NCI-H1048 (cell line): ENCODE measurements around the gene HES1.
A peak's percentile ranks its signal among the peaks of the same experiment; 100 is the strongest.
"Not testable (repeated sequence)": the region's sequence is repeated elsewhere in the genome, so short reads cannot be mapped to it uniquely, and the experiment has no call there.

Source experiments
- DNase-seq: peaks from one replicate; lab custom pipeline; 2025; lab: John Stamatoyannopoulos, UW

The HES1 gene, protein sequence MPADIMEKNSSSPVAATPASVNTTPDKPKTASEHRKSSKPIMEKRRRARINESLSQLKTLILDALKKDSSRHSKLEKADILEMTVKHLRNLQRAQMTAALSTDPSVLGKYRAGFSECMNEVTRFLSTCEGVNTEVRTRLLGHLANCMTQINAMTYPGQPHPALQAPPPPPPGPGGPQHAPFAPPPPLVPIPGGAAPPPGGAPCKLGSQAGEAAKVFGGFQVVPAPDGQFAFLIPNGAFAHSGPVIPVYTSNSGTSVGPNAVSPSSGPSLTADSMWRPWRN

DNA sequence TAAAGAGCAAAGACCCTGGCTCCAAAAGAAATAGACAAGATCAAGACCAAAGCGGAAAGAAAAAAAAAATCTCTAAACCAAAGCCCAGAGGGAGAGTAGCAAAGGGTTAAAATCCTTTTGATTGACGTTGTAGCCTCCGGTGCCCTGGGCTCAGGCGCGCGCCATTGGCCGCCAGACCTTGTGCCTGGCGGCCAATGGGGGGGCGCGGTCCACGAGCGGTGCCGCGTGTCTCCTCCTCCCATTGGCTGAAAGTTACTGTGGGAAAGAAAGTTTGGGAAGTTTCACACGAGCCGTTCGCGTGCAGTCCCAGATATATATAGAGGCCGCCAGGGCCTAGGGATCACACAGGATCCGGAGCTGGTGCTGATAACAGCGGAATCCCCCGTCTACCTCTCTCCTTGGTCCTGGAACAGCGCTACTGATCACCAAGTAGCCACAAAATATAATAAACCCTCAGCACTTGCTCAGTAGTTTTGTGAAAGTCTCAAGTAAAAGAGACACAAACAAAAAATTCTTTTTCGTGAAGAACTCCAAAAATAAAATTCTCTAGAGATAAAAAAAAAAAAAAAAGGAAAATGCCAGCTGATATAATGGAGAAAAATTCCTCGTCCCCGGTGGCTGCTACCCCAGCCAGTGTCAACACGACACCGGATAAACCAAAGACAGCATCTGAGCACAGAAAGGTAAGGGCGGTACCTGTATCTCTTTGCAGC, at the start of gene HES1:
Gene HES1 (plus strand): TSS at position 343 of the 713 bp plus-strand sequence. CDS start 233 bp downstream, at position 576.
- peak; percentile 72 for DNase-seq

DNA sequence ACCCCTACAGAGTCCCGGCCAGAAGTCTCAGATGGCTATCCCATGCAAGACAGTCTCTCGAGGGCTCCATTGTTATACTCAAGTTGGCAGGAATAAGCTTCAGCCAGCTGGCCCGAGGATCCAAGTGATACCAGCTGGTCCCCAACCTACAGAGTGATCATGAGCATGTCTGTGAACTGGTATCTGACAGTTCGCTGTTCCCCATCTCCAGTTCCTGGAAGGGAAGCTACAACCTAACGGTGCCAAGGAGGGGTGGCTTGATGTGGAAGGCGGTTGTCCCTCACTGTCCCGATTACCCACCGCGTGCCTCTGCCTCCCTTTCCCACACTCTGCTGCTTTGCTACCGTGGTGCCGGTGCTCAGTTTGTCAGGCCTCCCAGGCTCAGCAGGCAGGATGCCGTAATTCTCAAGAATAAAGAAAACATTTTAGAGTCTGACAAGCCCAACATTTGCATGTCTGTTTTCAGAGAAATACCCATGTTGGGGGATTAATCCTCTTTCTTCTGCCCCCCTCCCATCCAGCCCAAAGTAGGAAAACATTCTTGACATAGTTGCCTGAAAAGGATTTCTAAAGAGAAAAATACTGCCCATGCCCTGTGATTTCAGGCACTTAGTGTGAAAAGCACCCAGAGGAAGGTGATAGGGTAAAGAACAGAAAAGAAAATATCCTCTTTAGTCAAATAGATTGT, 49.4 kb upstream of the HES1 start:
- no peak for DNase-seq

DNA sequence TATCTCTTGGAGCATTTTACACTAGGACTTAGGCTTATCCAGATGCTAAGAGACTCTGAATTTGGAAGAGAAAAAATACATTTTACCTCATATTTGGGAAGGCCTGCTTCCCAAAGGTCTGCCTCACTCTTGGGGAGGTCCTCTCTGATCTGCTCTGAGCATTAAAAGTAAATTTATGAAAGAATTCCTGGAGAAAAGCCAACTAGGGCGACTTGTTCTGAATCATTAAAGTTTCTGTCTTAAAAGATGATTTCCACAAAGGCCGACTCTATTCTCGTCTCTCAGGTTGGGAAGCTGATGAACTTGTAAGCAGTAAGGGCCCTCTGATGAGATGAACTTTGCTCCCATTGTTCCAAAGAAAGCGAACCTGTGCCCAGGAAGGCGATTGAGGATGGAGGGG, 48.7 kb upstream of the HES1 start:
- DNase-seq = no peak

DNA sequence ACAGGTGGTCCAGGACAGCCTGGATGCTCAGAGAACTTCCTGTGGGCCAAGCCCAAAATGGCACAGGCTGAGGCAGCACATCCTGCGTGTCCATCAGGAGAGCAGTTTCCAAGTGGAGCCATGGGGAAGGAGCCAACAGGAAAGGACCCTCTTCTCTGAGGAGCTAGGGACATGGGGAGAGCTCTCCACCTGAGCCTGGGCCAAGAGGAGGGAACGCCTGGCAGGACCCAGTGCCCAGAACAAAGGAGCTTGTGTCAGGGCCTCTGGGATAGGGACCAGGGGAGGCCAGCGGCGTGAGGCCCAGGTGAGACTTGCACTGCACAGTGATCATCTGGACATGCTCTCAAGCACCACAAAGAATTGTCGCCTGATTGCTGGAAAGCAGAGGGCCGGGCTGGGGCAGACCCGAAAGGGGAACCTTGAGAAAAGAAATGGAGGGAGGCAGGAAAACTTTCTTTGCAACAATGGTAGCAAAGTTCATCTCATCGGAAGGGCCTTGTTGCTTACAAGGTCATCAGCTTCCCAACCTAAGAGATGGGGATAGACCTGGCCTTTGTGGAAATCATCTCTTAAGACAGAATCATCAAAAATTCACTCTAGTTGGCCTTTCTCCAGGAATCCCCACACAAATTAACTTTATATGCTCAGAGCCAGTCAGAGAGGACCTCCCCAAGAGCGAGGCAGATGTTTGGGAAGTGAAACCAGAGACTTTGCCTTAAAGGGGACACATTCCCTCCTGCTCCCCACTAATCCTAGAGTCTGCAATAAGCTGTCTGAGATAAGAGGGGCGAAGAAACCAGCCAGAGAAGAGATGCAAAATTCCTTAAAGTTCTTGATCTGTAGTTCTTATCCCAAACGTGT, 47.7 kb upstream of the HES1 start:
- no peak for DNase-seq

DNA sequence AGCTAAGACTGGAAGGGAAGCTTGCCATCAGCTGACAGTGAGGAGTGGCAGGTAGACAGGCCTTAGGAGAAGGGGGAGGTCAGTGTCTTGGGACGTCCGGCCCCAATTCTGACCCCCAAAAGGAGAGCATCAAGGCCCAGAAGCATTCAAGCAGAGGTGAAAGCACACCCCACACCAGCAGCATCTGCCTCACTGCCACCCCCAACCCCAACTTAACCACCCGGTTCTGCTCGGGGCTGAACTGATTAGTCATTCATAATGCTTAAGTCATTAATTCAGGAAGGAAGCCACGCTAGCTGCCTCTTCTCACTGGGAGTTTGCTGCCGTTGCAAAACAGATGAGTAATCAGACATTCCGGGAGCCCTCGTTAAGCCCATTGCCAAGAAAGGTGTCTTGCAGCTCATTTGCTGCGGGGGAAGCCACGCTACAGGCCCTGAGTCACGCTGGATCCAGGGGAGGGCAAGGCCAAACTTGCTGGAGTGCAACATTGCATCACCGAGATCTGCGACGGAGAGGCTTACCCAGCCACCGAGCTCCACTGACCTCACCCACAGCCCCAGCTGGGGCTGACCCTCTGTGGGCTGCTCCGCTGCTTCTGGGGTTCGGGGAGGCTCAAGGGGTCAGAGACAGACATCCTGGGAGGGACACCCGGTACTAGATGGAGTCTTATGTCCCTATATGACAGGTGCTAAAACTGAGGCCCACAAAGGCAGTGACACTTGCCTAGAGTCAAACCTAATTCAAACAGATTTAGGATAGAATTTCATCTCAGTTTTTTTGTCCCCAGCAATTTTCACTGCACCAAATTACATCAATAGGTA, 46.4 kb upstream of the HES1 start:
- DNase-seq = no peak

DNA sequence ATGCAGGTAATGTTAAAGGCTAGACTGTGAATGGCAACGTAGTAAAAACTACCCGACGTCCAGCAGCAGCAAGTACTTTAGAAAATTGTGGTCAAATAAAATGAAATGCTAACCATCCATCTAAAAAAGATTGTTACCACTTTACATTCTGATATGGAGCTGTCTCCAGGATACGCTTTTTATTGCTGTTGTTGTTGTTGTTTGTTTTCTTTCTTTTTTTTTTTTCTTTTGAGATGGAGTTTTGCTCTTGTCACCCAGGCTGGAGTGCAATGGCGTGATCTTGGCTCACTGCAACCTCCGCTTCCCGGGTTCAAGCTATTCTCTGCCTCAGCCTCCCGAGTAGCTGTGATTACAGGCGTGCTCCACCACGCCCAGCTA, 45.8 kb upstream of the HES1 start:
- DNase-seq = not testable (repeated sequence)

DNA sequence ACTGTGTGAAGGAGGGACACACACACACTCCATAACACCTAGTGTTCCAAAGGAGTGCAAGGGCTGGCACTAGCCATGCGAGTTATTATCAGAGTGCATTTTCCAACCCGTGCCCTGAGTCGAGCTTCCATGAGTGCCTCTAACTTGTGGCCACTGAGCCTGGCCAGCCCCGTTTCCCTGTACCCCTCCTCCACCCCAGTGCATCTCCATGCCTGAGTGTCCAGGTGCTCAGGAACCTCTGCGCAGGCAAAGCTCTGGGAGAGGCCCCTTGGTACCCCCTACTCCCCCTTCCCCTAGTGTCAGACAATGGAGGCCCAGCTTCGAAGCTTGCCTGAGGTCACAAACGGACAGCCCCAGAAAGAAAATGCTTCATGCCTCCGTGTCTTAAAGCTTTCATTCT, 45.2 kb upstream of the HES1 start:
- no peak for DNase-seq

DNA sequence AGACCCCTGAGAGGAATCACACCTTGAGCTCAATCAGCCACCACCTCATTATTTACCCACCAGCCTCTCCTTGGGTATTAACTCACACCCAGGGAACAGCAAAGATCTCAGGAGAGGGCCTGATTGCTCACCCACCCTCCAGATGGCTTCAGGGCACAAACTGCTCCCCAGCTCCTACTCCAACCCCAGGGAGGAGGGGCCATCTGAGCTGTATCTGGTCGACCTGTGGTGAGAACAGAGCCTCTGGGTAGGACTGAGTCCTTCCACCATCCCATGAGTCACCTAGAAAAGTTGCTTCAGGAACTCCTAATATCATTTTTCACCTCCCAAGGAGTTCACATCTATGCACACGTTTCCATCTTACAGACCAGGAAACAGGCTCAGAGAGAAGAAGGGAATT, 44.8 kb upstream of the HES1 start:
- no peak for DNase-seq

DNA sequence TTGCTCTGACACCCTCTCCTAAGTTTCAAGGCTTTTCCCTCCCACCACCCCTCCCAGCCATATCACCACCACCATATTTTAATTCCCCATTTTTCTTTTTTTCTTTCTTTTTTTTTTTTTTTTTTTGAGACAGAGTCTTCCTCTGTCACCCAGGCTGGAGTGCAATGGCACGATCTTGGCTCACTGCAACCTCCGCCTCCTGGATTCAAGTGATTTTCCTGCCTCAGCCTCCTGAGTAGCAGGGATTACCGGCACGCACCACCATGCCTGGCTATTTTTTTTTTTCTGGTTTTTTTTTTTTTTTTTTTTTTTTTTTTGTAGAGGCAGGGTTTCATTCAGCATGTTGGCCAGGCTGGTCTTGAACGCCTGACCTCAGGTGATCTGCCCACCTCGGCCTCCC, 44.1 kb upstream of the HES1 start:
- not testable (repeated sequence) for DNase-seq

DNA sequence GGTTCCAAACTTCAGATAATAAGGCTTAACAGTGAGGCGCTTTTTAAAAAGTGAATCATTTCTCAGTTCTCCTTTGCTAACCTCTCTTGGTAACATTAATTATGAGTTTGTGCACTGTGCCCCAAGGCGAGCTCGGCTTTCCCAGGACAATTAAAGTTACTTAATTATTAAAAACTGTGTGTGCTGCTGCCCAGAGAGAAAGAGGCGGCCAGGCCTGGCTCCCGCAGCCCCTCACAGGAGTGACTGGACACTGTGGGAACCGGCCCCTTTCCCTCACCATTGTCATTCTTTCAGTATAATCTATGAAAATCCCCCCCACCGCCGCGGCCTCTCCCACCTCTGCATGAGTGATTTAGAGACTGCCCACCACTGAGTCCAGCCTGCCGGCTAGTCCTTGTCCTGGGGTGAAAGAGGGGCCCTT, 43.1 kb upstream of the HES1 start:
- no peak for DNase-seq

DNA sequence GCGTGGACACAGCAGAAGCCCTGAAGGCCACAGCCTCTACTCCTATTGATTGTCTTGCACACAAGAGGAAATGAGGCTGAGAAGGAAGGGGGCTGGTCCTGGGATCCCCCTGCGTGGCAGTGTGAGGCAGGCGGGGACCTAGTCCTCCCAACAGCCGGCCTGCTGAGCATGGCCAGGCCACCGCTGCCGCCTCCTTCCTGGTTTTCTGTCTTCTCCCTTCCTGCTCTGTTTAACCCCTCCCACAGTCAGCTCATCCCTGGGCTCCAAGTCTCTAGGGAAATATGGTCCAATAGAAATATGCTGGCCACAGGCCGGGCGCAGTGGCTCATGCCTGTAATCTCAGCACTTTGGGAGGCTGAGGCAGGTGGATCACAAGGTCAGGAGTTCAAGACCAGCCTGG, 42.1 kb upstream of the HES1 start:
- DNase-seq = no peak

DNA sequence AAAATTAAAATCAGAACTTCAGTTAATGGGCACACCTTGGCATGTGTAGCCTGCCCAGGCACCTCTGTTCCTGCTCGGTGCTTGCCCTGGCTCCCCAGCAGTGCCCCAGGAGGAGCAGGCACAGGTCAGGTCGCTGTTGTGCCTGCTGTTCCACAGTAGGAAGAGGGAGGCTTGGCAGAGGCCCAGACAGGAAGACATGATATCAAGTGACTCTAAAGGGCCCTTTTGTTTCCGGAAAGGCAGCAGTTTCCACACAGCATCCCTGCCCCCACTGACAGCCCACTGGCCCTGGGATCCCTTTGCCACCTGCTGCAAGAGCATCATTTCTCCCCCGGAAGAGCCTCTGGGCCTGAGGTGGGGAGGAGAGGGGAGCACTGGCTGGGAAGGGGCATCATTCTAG, 40.5 kb upstream of the HES1 start:
- no peak for DNase-seq

DNA sequence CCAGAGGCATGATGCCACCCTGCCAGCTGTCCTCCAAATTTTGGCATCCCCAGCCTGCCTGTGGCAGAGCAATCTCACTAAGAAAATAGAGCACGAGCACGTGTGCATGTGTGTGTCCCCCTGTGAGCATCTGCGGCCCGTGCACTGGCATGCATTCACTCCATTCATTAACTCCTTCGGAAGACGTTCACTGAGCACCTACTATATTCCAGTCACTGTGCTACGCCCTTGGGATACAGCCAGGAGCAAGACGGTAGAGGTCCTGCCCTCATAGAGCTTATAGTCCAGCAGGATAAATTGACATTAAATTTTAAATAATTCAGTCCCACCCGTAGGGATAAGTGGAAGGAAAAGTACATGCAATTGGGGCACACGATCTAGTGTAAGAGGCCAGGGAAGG, 40.0 kb upstream of the HES1 start:
- no peak for DNase-seq

DNA sequence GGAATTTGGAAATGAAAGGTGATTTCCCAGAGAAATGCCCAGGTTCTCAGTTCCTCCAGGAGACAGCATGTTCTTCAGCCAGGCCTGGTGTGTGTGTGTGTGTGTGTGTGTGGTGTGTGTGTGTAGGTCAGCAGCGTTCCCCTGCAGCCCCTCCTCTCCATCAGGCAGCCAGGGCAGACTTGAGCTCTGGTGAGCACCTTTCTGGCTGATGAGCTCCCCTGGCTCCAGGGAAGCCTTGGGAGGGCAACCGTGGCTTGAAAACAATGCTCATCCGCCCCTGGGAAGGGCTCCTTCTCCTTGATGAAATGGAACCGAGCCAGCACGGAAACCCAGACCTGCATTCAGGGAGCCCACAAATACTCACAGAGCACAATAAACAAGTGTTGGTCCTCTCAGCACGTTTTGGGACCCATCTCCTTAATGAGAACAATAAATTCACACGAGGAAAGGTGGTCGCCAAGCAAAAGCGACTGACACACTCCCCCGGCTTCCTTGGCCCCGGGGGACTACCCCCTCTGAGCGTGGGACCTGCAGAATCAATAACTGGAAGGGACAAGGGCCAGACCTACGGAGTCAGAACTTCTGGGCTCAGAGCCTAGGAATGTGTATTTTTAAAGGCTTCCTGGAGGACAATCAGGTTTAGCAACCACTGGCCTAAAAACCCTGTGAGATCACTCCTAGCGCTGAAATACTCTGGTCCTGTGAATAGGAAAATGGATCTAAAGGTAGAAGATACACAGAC, 38.6 kb upstream of the HES1 start:
- DNase-seq = no peak

DNA sequence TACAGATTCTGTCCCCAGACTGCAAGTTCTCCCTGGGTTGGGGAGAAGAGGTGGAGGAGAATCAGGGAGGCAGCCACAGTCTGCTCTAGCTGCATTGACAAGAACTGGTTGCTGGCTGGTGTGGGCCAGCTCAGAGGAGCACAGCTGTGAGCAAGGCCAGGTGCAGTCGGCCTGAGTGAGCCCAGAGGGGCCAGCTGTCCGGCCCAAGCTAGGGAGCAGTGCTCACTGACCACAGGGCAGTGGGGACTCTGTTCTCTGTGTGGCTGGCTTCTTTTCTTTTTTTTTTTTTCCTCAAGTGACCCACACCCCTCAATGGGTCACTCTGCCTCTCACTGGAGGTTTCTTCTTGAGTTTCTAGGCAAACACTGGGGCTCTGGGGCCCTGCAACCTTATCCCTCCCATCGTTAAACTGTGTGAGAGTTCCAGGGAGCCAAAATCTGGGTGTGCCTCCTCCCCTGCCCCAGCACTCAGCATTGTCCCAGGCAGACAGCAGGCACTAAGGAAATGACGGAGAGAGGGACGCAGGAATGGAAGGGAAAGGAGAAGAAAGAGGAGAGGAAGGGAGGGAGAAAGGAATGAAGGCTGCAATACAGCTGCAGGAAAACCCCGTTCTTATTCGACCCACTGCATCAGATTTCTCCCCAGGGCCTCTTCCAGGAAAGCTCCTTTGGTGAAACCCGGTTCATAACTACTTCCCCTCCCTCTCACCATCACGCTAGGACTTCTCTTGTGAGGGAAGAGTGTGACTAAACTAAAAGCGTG, 37.7 kb upstream of the HES1 start:
- no peak for DNase-seq

DNA sequence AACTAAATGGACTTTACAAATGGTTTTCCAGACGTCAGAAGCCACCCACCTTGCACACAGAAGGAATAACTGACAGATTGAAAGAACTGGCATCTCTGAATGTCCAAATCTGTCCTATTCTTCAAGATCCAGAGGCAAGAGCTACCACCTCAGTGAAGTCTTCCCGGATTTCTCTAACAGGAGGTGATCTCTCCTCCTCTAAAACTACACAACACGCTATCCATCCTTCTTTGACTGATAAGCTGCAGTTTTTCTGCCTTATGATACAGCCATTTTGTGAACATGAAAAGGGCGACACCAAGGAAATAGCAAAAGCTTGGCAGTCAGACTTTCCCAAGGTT, 37.1 kb upstream of the HES1 start:
- no peak for DNase-seq

DNA sequence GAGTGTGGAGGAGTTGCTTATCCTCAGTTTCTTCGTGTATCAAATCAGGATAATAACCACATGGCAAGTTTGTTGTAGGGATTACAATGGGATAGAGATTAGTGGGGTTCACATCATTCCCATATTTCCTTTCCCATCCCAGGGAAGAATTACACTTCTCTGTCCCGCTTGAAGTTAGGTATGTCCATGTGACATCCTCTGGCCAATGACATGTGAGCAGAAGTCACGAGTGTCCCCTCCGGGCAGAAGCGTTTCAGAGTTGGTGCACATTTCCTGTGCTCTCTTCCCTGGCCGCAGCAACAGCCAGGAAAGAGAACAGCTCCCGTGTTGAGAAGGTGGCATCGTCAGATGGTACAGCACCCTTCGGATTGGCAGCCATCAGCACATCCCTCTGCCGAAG, 36.7 kb upstream of the HES1 start:
- DNase-seq = no peak

DNA sequence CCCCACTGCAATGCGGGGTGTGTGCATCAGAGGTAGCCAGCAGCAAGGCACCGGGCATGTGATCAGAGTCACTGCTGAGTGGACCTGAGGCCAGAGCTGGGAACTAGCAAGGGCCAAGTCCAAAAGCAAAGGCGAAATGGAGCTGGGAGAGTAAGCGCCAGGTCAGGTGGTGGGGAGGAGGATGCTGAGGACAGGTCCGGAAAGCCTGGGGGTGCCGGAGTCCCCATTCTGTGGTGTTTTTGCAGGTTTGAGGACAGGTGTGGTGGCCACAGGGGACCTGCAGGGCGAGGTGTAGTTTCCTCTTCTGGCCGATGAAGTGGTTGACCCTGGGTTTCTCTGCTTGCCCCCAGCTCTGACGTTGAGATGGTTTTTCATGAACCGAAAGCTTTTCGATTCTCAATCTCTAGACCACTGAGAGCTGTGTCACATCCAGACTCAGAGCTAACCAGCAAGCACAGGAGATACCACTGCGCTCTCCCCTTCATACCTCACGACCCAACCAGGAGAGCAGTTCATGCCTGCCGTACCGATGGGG, 35.0 kb upstream of the HES1 start:
- DNase-seq = no peak

DNA sequence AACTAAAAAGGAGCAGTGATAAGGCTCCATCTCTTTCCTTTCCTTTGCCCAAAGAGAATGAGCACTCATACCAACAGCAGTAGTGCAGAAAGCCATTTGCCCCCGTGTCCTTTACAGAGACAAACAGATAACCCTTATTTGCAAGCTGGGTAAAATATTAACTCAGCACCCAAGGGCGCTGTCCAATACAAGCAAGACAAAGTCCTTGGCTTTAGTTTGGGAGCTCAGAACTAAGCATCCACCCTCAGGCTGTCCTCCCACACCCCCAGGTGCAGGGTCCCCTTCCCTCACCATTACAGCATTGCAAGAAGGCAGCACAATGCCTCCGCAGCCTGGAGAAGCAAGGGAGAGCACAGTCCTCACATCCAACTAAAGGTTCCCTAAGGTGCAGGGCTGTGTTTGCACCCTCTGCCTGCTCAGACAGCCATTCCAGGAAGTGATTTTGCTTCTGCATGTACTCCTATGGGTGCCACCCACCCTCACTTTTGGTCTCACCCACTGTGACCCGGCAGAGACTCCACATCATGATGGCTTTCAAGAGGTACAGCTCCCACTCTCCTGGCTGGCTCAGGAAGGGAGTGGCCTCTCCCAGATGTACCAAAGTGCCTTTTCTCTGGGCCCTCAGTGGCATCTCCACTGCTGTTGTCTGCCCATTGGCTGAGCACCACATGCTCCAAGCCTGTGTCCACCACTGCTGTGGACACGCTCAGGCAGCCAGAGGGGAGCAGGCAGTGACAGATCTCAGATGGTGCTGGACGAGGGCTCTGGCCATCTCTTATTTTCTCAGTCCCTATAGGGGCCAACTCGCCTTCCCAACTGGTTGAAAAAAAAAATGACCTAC, 34.1 kb upstream of the HES1 start:
- no peak for DNase-seq
